ENCODE measurements around the gene TEX55. TPM values are rescaled to one million over a fixed set of nuclear protein-coding genes. Genes with fewer than 3 reads are reported as not detected.
"Not testable (repeated sequence)": the region's sequence is repeated elsewhere in the genome, so short reads cannot be mapped to it uniquely, and the experiment has no call there.

TEX55 gene
- total RNA-seq, 4 donors from 2014 or later: not detected

DNA sequence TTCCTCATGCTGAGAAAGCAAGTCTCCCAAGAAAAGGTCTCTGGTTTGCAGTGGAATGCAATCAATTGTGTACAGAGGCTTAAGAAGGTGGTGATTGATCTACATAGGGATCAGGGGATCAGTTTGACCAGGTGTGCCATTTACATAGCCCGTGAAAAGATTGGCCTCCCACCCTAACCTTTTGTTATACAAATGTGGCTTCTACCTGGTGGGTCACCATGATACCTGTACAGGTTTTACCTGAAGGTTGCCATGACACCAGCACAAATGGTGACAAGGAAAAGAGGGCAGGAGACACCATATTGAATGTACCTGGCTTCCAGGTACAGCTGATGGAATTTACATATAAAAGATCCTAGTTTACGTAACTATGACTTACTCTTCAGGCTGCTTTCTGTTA lies 25.5 kb upstream of the TEX55 start:
- H3K4me3 ChIP-seq (ENCODE audit: low read depth, poor library complexity, severe bottlenecking): no peak overlapping the region
- 73 to 80% methylated on average over 2 of the region's 2 CpGs for WGBS, 2 donors
- TF ChIP-seq, protein P1, sequence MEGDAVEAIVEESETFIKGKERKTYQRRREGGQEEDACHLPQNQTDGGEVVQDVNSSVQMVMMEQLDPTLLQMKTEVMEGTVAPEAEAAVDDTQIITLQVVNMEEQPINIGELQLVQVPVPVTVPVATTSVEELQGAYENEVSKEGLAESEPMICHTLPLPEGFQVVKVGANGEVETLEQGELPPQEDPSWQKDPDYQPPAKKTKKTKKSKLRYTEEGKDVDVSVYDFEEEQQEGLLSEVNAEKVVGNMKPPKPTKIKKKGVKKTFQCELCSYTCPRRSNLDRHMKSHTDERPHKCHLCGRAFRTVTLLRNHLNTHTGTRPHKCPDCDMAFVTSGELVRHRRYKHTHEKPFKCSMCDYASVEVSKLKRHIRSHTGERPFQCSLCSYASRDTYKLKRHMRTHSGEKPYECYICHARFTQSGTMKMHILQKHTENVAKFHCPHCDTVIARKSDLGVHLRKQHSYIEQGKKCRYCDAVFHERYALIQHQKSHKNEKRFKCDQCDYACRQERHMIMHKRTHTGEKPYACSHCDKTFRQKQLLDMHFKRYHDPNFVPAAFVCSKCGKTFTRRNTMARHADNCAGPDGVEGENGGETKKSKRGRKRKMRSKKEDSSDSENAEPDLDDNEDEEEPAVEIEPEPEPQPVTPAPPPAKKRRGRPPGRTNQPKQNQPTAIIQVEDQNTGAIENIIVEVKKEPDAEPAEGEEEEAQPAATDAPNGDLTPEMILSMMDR (IDR thresholded peaks at IDR 0.05): no peak
- TF ChIP-seq POLR2A (IDR thresholded peaks at IDR 0.05): no peak
- intact Hi-C loops (cut with DNase I; ENCODE audit: low total_unique reads): no loop called here
- no peak for DNase-seq (ENCODE audit: low spot score in 2 of 2)

DNA sequence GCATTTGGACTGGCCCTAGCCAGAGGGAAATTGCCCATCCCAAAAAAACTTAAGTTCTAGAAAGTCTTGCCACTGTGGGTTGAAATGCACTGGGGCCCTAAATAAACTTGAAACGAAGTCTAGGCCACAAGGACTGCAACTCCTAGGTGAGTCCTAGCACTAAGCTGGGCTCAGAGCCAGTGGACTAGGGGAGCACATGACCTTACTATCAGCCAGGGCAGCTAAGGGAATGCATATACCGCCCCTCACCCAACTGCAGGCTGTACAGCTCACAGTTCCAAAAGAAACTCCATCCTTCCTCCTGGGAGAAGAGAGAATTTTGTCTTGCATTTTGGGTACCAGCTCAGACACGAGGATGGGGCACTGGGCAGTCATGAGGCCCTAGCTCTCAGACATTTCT lies 23.6 kb upstream of the TEX55 start:
- WGBS, 2 donors: 52 to 55% methylated on average over 3 of the region's 3 CpGs
- TF ChIP-seq POLR2A (IDR thresholded peaks at IDR 0.05): no peak
- TF ChIP-seq, protein P1 (IDR thresholded peaks at IDR 0.05): no peak
- intact Hi-C loops (cut with DNase I; ENCODE audit: low total_unique reads): no loop called here
- H3K4me3 ChIP-seq (ENCODE audit: low read depth, poor library complexity, severe bottlenecking): no peak overlapping the region
- DNase-seq (ENCODE audit: low spot score in 2 of 2): no peak

DNA sequence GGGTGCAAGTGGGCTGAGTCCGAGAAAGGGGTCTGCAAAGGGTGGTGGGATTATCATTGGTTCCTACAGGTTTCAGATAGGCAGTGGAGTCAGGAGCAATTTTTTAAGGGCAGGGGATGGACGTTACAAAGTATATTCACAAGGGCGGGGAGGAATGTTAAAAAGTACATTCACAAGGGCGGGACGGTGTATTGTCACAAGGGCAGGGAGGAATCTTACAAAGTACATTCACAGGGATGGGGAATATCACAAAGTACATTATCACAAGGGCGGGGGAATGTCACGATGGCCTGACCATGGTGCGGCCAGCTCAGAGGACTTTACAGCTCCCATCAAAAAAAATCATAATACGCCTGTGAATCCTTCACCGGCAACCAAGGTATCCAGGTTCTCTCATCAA lies 20.6 kb upstream of the TEX55 start:
- WGBS, 2 donors: 91 to 92% methylated on average over 10 of the region's 10 CpGs
- no peak overlapping the region for H3K4me3 ChIP-seq (ENCODE audit: low read depth, poor library complexity, severe bottlenecking)
- intact Hi-C loops (cut with DNase I; ENCODE audit: low total_unique reads): no loop called here
- TF ChIP-seq POLR2A (IDR thresholded peaks at IDR 0.05): no peak
- TF ChIP-seq, protein P1 (IDR thresholded peaks at IDR 0.05): no peak
- DNase-seq (ENCODE audit: low spot score in 2 of 2): no peak

DNA sequence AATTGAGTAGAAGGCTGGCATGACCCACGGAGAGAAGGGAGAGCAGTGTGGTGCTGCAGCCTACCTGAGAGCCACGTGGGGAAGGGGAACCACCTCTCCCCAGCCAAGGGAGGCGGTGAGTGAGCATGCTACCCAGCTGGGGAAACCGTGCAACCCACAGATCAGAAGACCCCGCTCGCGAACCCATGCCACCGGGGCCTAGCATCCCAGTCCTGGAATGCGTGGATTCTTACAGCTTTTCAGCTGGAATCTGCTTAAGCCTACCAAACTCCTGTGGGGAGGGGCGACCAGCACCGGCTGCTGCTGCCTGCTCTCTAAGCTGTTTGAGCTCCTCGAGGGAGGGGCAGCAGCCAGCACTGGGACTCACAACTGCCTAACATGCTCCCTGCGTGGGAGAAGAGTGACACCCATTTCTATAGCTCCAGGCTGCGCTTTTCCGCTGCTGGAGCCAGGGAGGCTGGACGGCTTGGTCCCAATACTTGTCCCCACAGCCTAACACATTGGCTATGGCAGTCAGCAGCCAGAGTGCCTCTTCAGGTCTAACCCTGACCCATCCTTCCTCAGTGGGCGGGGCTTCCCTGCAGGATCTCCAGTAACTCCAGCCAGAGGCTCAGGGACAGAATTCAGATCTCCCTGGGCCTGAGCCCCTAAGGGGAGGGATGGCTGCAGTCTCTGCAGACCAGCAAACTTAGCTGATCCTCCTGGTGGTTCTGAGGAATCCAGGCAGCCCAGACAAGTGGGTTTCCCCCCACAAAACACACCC lies 20.0 kb upstream of the TEX55 start:
- no peak for DNase-seq (ENCODE audit: low spot score in 2 of 2)
- H3K4me3 ChIP-seq (ENCODE audit: low read depth, poor library complexity, severe bottlenecking): no peak overlapping the region
- WGBS, 2 donors: 52 to 67% methylated on average over 11 to 17 of the region's 17 CpGs
- TF ChIP-seq POLR2A (IDR thresholded peaks at IDR 0.05): no peak
- TF ChIP-seq, protein P1 (IDR thresholded peaks at IDR 0.05): no peak
- intact Hi-C loops (cut with DNase I; ENCODE audit: low total_unique reads): no loop called here

DNA sequence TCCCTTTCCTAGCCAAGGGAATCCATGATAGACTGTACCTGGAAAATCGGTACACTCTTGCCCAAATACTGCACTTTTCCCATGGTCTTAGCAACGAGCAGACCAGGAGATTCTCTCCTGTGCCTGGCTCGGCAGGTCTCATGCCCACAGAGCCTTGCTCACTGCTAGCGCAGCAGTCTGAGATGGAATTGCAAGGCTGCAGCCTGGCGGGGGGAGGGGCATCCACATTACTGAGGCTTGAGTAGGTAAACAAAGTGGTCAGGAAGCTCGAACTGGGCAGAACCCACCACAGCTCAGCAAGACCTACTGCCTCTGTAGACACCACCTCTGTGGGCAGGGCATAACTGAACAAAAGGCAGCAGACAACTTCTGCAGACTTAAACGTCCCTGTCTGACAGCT lies 15.7 kb upstream of the TEX55 start:
- 51 to 57% methylated on average over 5 to 7 of the region's 7 CpGs for WGBS, 2 donors

DNA sequence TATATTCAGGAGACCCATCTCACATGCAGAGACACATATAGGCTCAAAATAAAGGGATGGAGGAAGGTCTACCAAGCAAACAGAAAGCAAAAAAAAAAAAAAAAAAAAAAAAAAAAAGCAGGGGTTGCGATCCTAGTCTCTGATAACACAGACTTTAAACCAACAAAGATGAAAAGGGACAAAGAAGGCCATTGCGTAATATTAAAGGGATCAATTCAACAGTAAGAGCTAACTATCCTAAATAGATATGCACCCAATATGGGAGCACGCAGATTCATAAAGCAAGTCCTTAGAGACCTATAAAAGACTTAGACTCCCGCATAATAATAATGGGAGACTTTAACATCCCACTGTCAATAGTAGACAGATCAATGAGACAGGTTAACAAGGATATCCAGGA lies 13.7 kb upstream of the TEX55 start:
- intact Hi-C loops (cut with DNase I; ENCODE audit: low total_unique reads); DNase-seq (ENCODE audit: low spot score in 2 of 2); H3K4me3 ChIP-seq (ENCODE audit: low read depth, poor library complexity, severe bottlenecking): not testable (repeated sequence)
- WGBS, 2 donors: 94 to 97% methylated on average over 4 of the region's 4 CpGs

More for the DNA sequence above, 15.7 kb upstream of the TEX55 start:
- intact Hi-C loops (cut with DNase I; ENCODE audit: low total_unique reads); DNase-seq (ENCODE audit: low spot score in 2 of 2); H3K4me3 ChIP-seq (ENCODE audit: low read depth, poor library complexity, severe bottlenecking): not testable (repeated sequence)

DNA sequence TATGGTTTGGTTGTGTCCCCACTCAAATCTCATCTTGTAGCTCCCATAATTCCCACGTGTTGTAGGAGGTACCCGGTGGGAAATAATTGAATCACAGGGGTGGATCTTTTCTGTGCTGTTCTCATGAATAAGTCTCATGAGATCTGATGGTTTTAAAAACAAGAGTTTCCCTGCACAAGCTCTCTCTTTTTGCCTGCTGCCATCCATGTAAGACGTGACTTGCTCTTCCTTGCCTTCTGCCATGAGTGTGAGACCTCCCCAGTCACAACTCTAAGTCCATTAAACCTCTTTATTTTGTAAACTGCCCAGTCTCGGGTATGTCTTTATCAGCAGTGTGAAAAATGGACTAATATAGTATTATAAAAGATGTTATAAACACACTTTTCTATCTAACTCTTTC lies 6.6 kb upstream of the TEX55 start:
- 80 to 91% methylated on average over 4 of the region's 4 CpGs for WGBS, 2 donors
- H3K4me3 ChIP-seq (ENCODE audit: low read depth, poor library complexity, severe bottlenecking); intact Hi-C loops (cut with DNase I; ENCODE audit: low total_unique reads); DNase-seq (ENCODE audit: low spot score in 2 of 2): not testable (repeated sequence)

Data from lower leg skin (tissue), 4 donors.